ENCODE data around the gene DOCK1.

DOCK1 gene

GRCh38 chr10:127043301-127043700 lies 138.1 kb downstream of the DOCK1 start:
- H3K27ac ChIP-seq, result no peak overlapping the region; the same call in 1 of the 2 replicates
- TF ChIP-seq, protein P1, sequence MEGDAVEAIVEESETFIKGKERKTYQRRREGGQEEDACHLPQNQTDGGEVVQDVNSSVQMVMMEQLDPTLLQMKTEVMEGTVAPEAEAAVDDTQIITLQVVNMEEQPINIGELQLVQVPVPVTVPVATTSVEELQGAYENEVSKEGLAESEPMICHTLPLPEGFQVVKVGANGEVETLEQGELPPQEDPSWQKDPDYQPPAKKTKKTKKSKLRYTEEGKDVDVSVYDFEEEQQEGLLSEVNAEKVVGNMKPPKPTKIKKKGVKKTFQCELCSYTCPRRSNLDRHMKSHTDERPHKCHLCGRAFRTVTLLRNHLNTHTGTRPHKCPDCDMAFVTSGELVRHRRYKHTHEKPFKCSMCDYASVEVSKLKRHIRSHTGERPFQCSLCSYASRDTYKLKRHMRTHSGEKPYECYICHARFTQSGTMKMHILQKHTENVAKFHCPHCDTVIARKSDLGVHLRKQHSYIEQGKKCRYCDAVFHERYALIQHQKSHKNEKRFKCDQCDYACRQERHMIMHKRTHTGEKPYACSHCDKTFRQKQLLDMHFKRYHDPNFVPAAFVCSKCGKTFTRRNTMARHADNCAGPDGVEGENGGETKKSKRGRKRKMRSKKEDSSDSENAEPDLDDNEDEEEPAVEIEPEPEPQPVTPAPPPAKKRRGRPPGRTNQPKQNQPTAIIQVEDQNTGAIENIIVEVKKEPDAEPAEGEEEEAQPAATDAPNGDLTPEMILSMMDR (conservative IDR thresholded peaks at IDR 0.05), result no peak
- TF ChIP-seq ZFX (IDR thresholded peaks at IDR 0.05), result no peak

DNA sequence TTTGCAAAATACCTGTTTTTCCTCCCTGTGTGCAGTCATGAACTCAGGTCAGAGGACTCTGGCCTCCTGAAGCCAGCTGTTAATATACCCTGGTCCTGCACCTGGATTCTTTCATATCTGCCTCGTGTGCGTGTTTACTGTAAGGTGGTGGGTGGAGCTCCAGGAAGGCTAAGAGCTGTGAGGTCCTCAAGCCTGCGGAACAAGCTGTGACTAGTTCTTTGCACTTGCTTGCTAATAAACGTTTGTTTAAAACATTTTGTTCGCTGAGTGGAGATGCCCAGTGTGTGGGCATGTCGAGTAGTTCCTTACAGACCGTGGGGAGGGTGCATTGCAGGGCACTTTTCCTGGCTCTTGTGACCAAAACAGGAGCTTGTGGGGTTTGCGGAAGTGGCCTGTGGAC lies 139.0 kb downstream of the DOCK1 start:
- TF ChIP-seq, protein P1 (conservative IDR thresholded peaks at IDR 0.05), result no peak
- TF ChIP-seq ZFX (IDR thresholded peaks at IDR 0.05), result no peak
- peak overlapping the region; percentile 70 for H3K27ac ChIP-seq

DNA sequence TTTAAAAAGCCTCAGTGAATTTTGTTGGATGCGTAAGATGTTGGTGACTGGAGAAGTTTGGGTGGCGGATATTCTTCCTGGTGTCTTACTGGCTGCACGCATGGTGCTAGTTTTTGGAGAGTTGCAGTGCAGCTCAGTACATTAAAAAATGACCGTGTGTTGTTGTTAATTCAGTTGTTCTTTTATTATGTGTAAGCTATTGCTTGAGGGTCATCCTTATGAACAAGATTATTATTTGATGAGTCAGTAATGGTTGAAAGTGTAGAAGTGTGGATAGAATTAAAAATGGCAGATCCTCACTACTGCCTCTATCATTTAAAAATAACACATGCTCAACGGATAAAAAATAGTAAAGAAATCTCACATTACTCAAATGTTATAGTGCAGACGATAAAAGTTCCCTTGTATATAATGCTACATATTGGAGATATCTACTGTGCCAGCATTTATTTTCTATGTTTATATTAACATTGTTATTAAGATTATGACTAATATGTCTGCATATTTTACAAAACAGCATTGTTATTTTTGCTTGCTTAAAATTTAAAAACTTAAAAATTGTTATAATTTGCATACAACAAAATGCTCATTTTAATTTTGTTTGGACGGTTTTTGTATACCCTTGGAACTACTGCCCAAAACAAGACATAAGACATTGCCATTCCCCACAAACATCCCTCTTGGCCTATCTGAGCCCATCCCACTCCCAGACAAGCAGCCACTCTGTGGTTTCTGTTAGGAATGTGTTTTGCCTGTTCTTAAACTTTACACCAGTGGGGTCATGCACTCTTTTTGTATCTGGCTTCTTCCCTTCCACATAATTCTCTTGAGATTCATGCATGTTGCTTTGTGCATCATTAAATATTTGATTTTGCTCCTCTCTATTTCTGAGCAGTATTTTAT lies 142.0 kb downstream of the DOCK1 start:
- no peak for TF ChIP-seq ZFX (IDR thresholded peaks at IDR 0.05)
- TF ChIP-seq, protein P1 (conservative IDR thresholded peaks at IDR 0.05), result no peak
- H3K27ac ChIP-seq, result no peak overlapping the region

- TF ChIP-seq ZFX (IDR thresholded peaks at IDR 0.05), result no peak
- TF ChIP-seq, protein P1 (conservative IDR thresholded peaks at IDR 0.05), result no peak
- H3K27ac ChIP-seq, result no peak overlapping the region
These were observed 142.6 kb downstream of the DOCK1 start for GRCh38 chr10:127047878-127048238.

GRCh38 chr10:127048630-127049029 lies 143.4 kb downstream of the DOCK1 start:
- TF ChIP-seq ZFX (IDR thresholded peaks at IDR 0.05), result no peak
- H3K27ac ChIP-seq, result no peak overlapping the region

DNA sequence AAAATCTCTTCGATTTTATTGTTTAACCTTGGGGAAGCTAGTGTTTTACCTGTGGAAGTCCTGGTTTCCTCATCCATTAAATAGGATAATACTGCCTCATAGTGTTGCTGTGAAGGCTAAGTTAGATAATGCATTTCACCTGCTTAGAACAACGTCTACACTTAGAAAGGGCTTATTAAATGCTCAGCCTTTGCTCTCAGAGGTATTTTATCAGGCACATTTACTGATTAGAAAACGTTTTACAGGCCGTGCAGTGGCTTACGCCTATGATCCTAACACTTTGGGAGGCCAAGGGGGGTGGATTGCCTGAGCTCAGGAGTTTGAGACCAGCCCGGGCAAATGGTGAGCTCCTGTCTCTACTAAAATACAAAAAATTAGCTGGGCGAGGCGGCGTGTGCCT lies 146.8 kb downstream of the DOCK1 start:
- H3K27ac ChIP-seq, result no peak overlapping the region
- no peak for TF ChIP-seq ZFX (IDR thresholded peaks at IDR 0.05)
- TF ChIP-seq, protein P1 (conservative IDR thresholded peaks at IDR 0.05), result no peak

DNA sequence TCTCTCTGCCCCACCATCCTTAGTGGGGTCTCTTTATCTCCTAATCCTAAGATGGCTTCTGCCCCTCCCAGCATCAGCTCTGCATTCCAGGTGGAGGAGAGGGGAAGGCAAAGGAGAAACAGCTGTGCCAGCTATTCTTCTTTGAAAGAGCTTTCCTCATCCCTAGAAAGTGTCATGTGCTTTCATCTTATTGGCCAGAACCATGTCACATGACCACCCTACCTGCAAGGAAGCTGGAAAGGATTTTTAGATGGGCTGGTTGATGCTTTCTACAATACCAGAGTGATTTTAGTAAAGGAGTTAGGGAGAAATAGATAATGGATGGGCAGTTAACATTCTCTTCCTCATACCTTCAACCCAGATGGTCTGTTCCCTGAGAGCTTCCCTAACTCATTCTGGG lies 150.0 kb downstream of the DOCK1 start:
- H3K27ac ChIP-seq, result no peak overlapping the region
- TF ChIP-seq, protein P1 (conservative IDR thresholded peaks at IDR 0.05), result no peak
- no peak for TF ChIP-seq ZFX (IDR thresholded peaks at IDR 0.05)

DNA sequence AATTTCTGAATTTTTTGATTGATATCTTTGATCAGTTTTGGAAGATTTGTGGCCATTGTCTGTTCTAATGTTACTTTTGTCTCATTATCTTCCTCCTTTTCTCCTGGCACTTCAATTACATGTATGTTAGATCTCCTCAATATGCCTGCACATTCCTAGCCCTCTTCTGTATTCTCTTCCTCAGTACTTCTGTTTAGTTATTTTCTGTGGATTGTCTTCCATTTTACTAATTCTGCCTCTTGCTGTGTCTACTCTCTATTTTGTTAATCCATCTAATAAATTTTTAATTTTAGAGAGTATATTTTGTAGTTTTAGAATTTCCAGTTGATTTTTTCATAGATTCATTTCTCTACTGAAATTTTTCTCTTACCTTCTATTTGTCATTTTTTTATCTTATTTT lies 154.1 kb downstream of the DOCK1 start:
- H3K27ac ChIP-seq, result no peak overlapping the region
- TF ChIP-seq, protein P1 (conservative IDR thresholded peaks at IDR 0.05), result no peak
- TF ChIP-seq ZFX (IDR thresholded peaks at IDR 0.05), result no peak

Measured in C4-2B (cell line).